GM12874 (cell line): ENCODE data around the gene AFP.

Experiments used
- CTCF ChIP-seq: IDR thresholded peaks from 2 replicates; pipeline ENCODE4 v1.5.1; 2011; ENCODE audit warnings: low read depth, mild to moderate bottlenecking, control low read depth, low read length, moderate library complexity; ENCODE audit not compliant: insufficient read depth

AFP gene

GRCh38 chr4:73421708-73422457, 14.1 kb upstream of the AFP start:
- no peak for TF ChIP-seq CTCF

GRCh38 chr4:73422458-73422752, 13.6 kb upstream of the AFP start:
- no peak for TF ChIP-seq CTCF

- TF ChIP-seq CTCF, result no peak
Measured at GRCh38 chr4:73423184-73423583, 12.8 kb upstream of the AFP start.

GRCh38 chr4:73426666-73427065, 9.4 kb upstream of the AFP start:
- TF ChIP-seq CTCF, result no peak

- no peak for TF ChIP-seq CTCF
Measured at GRCh38 chr4:73429118-73429517, 6.9 kb upstream of the AFP start.

GRCh38 chr4:73429826-73430587, 6.0 kb upstream of the AFP start:
- TF ChIP-seq CTCF, result no peak

- TF ChIP-seq CTCF, result no peak
Measured at GRCh38 chr4:73431813-73432168, 4.2 kb upstream of the AFP start.
